GM19455 (cell line): Measurements from ENCODE around the gene DIP2C.
"Not testable (repeated sequence)": the region's sequence is repeated elsewhere in the genome, so short reads cannot be mapped to it uniquely, and the experiment has no call there.

Source experiments
- ATAC-seq: cut with Tn5 transposase; IDR thresholded peaks from one replicate; pipeline ENCODE4 v1.9.1; 2021; ENCODE audit not compliant: unreplicated experiment

Gene DIP2C

GRCh38 chr10:425365-425764 is 264.1 kb downstream of the DIP2C start:
- ATAC-seq, result not testable (repeated sequence)

GRCh38 chr10:424724-425123 is 264.7 kb downstream of the DIP2C start:
- ATAC-seq, result not testable (repeated sequence)

GRCh38 chr10:423178-423577 is 266.3 kb downstream of the DIP2C start:
- ATAC-seq, result no peak

GRCh38 chr10:422675-423074 is 266.8 kb downstream of the DIP2C start:
- ATAC-seq, result no peak

GRCh38 chr10:422241-422640 is 267.2 kb downstream of the DIP2C start:
- no peak for ATAC-seq

- no peak for ATAC-seq
Observed at GRCh38 chr10:421170-421569, 268.3 kb downstream of the DIP2C start.

GRCh38 chr10:420154-421121 is 269.0 kb downstream of the DIP2C start:
- ATAC-seq, result no peak

GRCh38 chr10:418894-419293 is 270.6 kb downstream of the DIP2C start:
- no peak for ATAC-seq

- ATAC-seq, result no peak
Observed at GRCh38 chr10:418226-418625, 271.2 kb downstream of the DIP2C start.

- ATAC-seq, result no peak
Observed at GRCh38 chr10:416091-416515, 273.4 kb downstream of the DIP2C start.

GRCh38 chr10:413662-414071 is 275.8 kb downstream of the DIP2C start:
- ATAC-seq, result no peak

GRCh38 chr10:412109-412508 is 277.4 kb downstream of the DIP2C start:
- no peak for ATAC-seq

- no peak for ATAC-seq
Observed at GRCh38 chr10:411603-412002, 277.9 kb downstream of the DIP2C start.

- no peak for ATAC-seq
Observed at GRCh38 chr10:409408-410040, 279.9 kb downstream of the DIP2C start.

- ATAC-seq, result no peak
Observed at GRCh38 chr10:408236-408635, 281.2 kb downstream of the DIP2C start.

GRCh38 chr10:406976-407375 is 282.5 kb downstream of the DIP2C start:
- no peak for ATAC-seq

GRCh38 chr10:405648-406047 is 283.8 kb downstream of the DIP2C start:
- no peak for ATAC-seq

- no peak for ATAC-seq
Observed at GRCh38 chr10:404991-405390, 284.5 kb downstream of the DIP2C start.

- no peak for ATAC-seq
Observed at GRCh38 chr10:404346-404745, 285.1 kb downstream of the DIP2C start.

- no peak for ATAC-seq
Observed at GRCh38 chr10:398954-399353, 290.5 kb downstream of the DIP2C start.

- ATAC-seq, result no peak
Observed at GRCh38 chr10:397321-398068, 292.0 kb downstream of the DIP2C start.
